WI38 (cell line): ENCODE data around the gene ZNF672.

Experiments used
- H3K4me3 ChIP-seq: 2 replicates; pipeline ENCODE4 v1.5.1; 2011; ENCODE audit warnings: low read depth, mild to moderate bottlenecking, control low read depth, low read length
- CTCF ChIP-seq: IDR thresholded peaks from 2 replicates; pipeline ENCODE4 v1.5.1; 2012; ENCODE audit warnings: low read depth, mild to moderate bottlenecking, control low read depth, low read length

The ZNF672 gene

GRCh38 chr1:248821101-248821500, 16.9 kb upstream of the ZNF672 start:
- TF ChIP-seq CTCF = no peak
- H3K4me3 ChIP-seq = 0 out of 2 replicates have a peak overlapping the region, but pooled peaks have one; percentile 7

- no peak for TF ChIP-seq CTCF
- H3K4me3 ChIP-seq = 0 out of 2 replicates have a peak overlapping the region, but pooled peaks have one; percentile 7
Measured at GRCh38 chr1:248821641-248822040, 16.4 kb upstream of the ZNF672 start.

- no peak for TF ChIP-seq CTCF
- peak overlapping the region; percentile 48 for H3K4me3 ChIP-seq
Measured at GRCh38 chr1:248822148-248823032, 15.6 kb upstream of the ZNF672 start.

- no peak for TF ChIP-seq CTCF
- H3K4me3 ChIP-seq = peak overlapping the region; percentile 48
Measured at GRCh38 chr1:248823517-248824001, 14.5 kb upstream of the ZNF672 start.

GRCh38 chr1:248824301-248824700, 13.7 kb upstream of the ZNF672 start:
- no peak for TF ChIP-seq CTCF
- H3K4me3 ChIP-seq = peak overlapping the region; percentile 75

GRCh38 chr1:248824701-248825100, 13.3 kb upstream of the ZNF672 start:
- no peak for TF ChIP-seq CTCF
- peak overlapping the region; percentile 75 for H3K4me3 ChIP-seq

GRCh38 chr1:248825136-248825535, 12.9 kb upstream of the ZNF672 start:
- peak overlapping the region; percentile 75 for H3K4me3 ChIP-seq
- no peak for TF ChIP-seq CTCF
